HCT116 (cell line): ENCODE results near the gene RBP4. TPM values are rescaled to one million over a fixed set of nuclear protein-coding genes. Genes with fewer than 3 reads are reported as not detected.

ENCODE experiments used
- ATAC-seq: fragments of 200-7000 bp; cut with Tn5 transposase; 2 replicates; pipeline ENCODE4 v1.9.1; 2020; ENCODE audit warnings: mild to moderate bottlenecking, moderate library complexity
- BruUV-seq: library from RNA; stranded (reverse); fragments of 400-500 nt; replicated peaks from 2 replicates; lab custom pipeline; 2021; lab: Mats Ljungman, UMichigan
- CTCF ChIA-PET: fragments of 300-600 bp; sonication (Branson Sonifier 250); formaldehyde crosslinking; loops from one replicate; lab custom pipeline; 2021; ENCODE audit warnings: antibody characterized with exemption; lab: Charles Lee
- POLR2A ChIA-PET: fragments of 300-600, 350-600 bp; sonication (Branson Sonifier 250); formaldehyde crosslinking; loops from one replicate; lab custom pipeline; 2021; ENCODE audit warnings: antibody characterized with exemption; lab: Charles Lee
- RAD21 ChIA-PET, 2 experiments: fragments of 300-600 bp; sonication (Branson Sonifier 250); formaldehyde crosslinking; loops; one replicate each; lab custom pipeline; 2023; ENCODE audit warnings: low total read pairs in 2 of 2; ENCODE audit not compliant: uncharacterized antibody in 2 of 2, unreplicated experiment in 2 of 2, low non-redundant PET in 1 of 2; lab: Charles Lee
- DNase-seq: peaks from one replicate; pipeline ENCODE4 v3.0.0-alpha.2; 2010; ENCODE audit warnings: low read depth, low spot score
- H2AFZ ChIP-seq: fragments of 200-600 bp; shearing (Covaris generic), sonication (generic); 2 replicates; pipeline ENCODE4 v1.6.1; 2017; ENCODE audit warnings: low read depth, mixed run types, mixed read lengths, antibody characterized with exemption, low read length; ENCODE audit not compliant: poor library complexity, severe bottlenecking
- H3K27ac ChIP-seq: 2 replicates; pipeline ENCODE4 v1.5.1; 2012; ENCODE audit warnings: low read depth, low read length
- H3K27me3 ChIP-seq: fragments of 200-600 bp; sonication (generic); 2 replicates; pipeline ENCODE4 v1.6.1; 2016; ENCODE audit warnings: mixed run types, low read length, mixed read lengths; ENCODE audit not compliant: insufficient read depth
- H3K36me3 ChIP-seq, 2 experiments: fragments of 200-500 bp in 1 of 2; fragments of 200-600 bp in 1 of 2; sonication (Bioruptor generic) in 1 of 2; sonication (generic) in 1 of 2; 2 replicates each; pipeline versions ENCODE4 v1.5.1 to v1.6.1; 2014 to 2016; ENCODE audit warnings: low read length in 2 of 2, inconsistent platforms in 1 of 2, mixed read lengths in 1 of 2, mixed run types in 1 of 2; ENCODE audit not compliant: insufficient read depth in 2 of 2, control insufficient read depth in 1 of 2
- H3K4me1 ChIP-seq, 2 experiments: fragments of 200-600 bp in 1 of 2; sonication (generic) in 1 of 2; 2 replicates each; pipeline versions ENCODE4 v1.5.1 to v1.6.1; 2012 to 2017; ENCODE audit warnings: low read length in 2 of 2, inconsistent platforms in 1 of 2, mild to moderate bottlenecking in 1 of 2, mixed read lengths in 1 of 2, mixed run types in 1 of 2, moderate library complexity in 1 of 2; ENCODE audit not compliant: insufficient read depth in 2 of 2, control insufficient read depth in 1 of 2
- H3K4me2 ChIP-seq: fragments of 200-600 bp; sonication (generic); 2 replicates; pipeline ENCODE4 v1.6.1; 2017; ENCODE audit warnings: mixed run types, low read length, mixed read lengths
- H3K4me3 ChIP-seq, 2 experiments: fragments of 200-600 bp in 1 of 2; sonication (generic) in 1 of 2; replicated peaks in 1 of 2; 2 replicates each; pipeline ENCODE4 v1.5.1; 2011 to 2016; ENCODE audit warnings: low read length in 2 of 2, control low read depth in 1 of 2, low read depth in 1 of 2, mild to moderate bottlenecking in 1 of 2, mixed read lengths in 1 of 2, mixed run types in 1 of 2
- H3K79me2 ChIP-seq: fragments of 200-600 bp; sonication (generic); 2 replicates; pipeline ENCODE4 v1.6.1; 2017; ENCODE audit warnings: mild to moderate bottlenecking, mixed run types, low read length, moderate library complexity, mixed read lengths; ENCODE audit not compliant: insufficient read depth
- H3K9ac ChIP-seq: fragments of 200-600 bp; sonication (generic); 2 replicates; pipeline ENCODE4 v1.6.1; 2016; ENCODE audit warnings: low read length, mixed read lengths
- H3K9me2 ChIP-seq: fragments of 200-600 bp; sonication (generic), shearing (Covaris generic); 2 replicates; pipeline ENCODE4 v1.6.1; 2017; ENCODE audit warnings: mixed run types, mild to moderate bottlenecking, moderate library complexity; ENCODE audit not compliant: insufficient read depth
- H3K9me3 ChIP-seq, 2 experiments: fragments of 200-500 bp in 1 of 2; fragments of 200-600 bp in 1 of 2; sonication (Bioruptor generic) in 1 of 2; sonication (generic) in 1 of 2; 2 replicates each; pipeline ENCODE4 v1.6.1; 2014 to 2017; ENCODE audit warnings: low read length in 2 of 2, mixed read lengths in 2 of 2, inconsistent platforms in 1 of 2, low read depth in 1 of 2, mild to moderate bottlenecking in 1 of 2, mixed run types in 1 of 2, moderate library complexity in 1 of 2; ENCODE audit not compliant: control insufficient read depth in 1 of 2, insufficient read depth in 1 of 2
- H4K20me1 ChIP-seq: fragments of 200-600 bp; sonication (generic), shearing (Covaris generic); 2 replicates; pipeline ENCODE4 v1.6.1; 2017; ENCODE audit warnings: mixed run types, mild to moderate bottlenecking, moderate library complexity; ENCODE audit not compliant: insufficient read depth
- CBX3 ChIP-seq: IDR thresholded peaks from 2 replicates; pipeline ENCODE4 v1.6.1; 2012; ENCODE audit warnings: low read depth
- CEBPB ChIP-seq: IDR thresholded peaks from 2 replicates; pipeline ENCODE4 v1.6.1; 2012; ENCODE audit warnings: low read depth
- ELF1 ChIP-seq: IDR thresholded peaks from 2 replicates; pipeline ENCODE4 v1.6.1; 2012; ENCODE audit warnings: low read depth, borderline replicate concordance
- EZH2 ChIP-seq: fragments of 200-600 bp; sonication (generic); IDR thresholded peaks from 2 replicates; pipeline ENCODE4 v1.6.1; 2017; ENCODE audit warnings: antibody characterized with exemption, mixed run types
- EZH2phosphoT487 ChIP-seq: fragments of 200-600 bp; IDR thresholded peaks from 2 replicates; pipeline ENCODE4 v1.6.1; 2018; ENCODE audit warnings: antibody characterized with exemption, borderline replicate concordance
- FOSL1 ChIP-seq: IDR thresholded peaks from 2 replicates; pipeline ENCODE4 v1.6.1; 2012; ENCODE audit warnings: low read depth
- POLR2AphosphoS5 ChIP-seq: IDR thresholded peaks from 2 replicates; pipeline ENCODE4 v1.6.1; 2011; ENCODE audit warnings: mild to moderate bottlenecking, low read depth, low read length, moderate library complexity
- RAD21 ChIP-seq: IDR thresholded peaks from 2 replicates; pipeline ENCODE4 v1.6.1; 2012; ENCODE audit warnings: low read depth, mild to moderate bottlenecking
- SIN3A ChIP-seq: IDR thresholded peaks from 2 replicates; pipeline ENCODE4 v1.6.1; 2012; ENCODE audit warnings: low read depth
- SP1 ChIP-seq: IDR thresholded peaks from 2 replicates; pipeline ENCODE4 v1.6.1; 2012; ENCODE audit warnings: low read depth
- SRF ChIP-seq: IDR thresholded peaks from 2 replicates; pipeline ENCODE4 v1.6.1; 2012; ENCODE audit warnings: low read depth
- TCF7L2 ChIP-seq: IDR thresholded peaks from 2 replicates; pipeline ENCODE4 v1.7.0; 2011; ENCODE audit warnings: borderline replicate concordance, inconsistent platforms; ENCODE audit not compliant: insufficient read depth, insufficient read length; ENCODE audit errors: extremely low read depth
- ZFX ChIP-seq: fragments of 450-650 bp; IDR thresholded peaks from 2 replicates; pipeline ENCODE4 v1.6.1; 2017
- intact Hi-C: fragments of 100-400 bp; cut with micrococcal nuclease; formaldehyde crosslinking; loops from 2 replicates; pipeline ENCODE4 v1.10.0; 2022
- total RNA-seq: library from RNA; stranded (reverse); gene quantifications from one replicate; pipeline ENCODE4 v1.2.1, GENCODE V29; 2021; ENCODE audit not compliant: unreplicated experiment
- TF ChIP-seq, protein P1 (sequence below): IDR thresholded peaks from 2 replicates; pipeline ENCODE4 v1.6.1; 2012
- TF ChIP-seq, protein P2 (sequence below): IDR thresholded peaks from 2 replicates; pipeline ENCODE4 v1.6.1; 2012
- TF ChIP-seq, protein P3 (sequence below): IDR thresholded peaks from 2 replicates; pipeline ENCODE4 v1.6.1; 2011; ENCODE audit warnings: mild to moderate bottlenecking, low read length, moderate library complexity; ENCODE audit not compliant: insufficient replicate concordance; ENCODE audit errors: extremely low read depth
- TF ChIP-seq, protein P4 (sequence below), 3 experiments: fragments of 200-600 bp in 1 of 3; sonication (generic) in 1 of 3; IDR thresholded peaks in 2 of 3; conservative IDR thresholded peaks in 1 of 3; 2 replicates each; pipeline ENCODE4 v1.5.1; 2012 to 2017; ENCODE audit warnings: low read depth in 2 of 3, low read length in 2 of 3, antibody characterized with exemption in 1 of 3, borderline replicate concordance in 1 of 3, control low read depth in 1 of 3, mild to moderate bottlenecking in 1 of 3, mixed read lengths in 1 of 3, mixed run types in 1 of 3, moderate library complexity in 1 of 3; ENCODE audit not compliant: insufficient read depth in 1 of 3

Gene RBP4
- total RNA-seq, 1 experiment from 2014 or later = 2.4 TPM

DNA sequence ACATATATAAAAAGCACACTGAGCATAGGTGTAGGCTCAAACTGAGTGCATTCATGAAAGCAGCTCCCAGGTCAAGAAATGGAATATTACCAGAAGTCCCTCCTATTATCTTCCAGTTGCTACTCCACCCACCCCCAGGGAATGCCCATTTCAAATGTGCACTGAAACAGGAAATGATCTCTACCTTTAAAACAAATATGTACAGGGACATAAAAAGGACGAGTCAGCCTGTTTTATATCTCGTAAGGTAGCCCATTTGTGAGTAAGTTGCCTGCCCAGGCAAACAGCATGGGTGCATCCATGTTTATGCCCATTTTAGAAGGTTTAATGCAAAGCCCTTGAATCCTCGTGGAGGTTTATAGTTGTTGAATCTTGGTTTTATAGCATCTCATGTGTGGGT is 24.1 kb downstream of the RBP4 start:
- no peak for TF ChIP-seq POLR2AphosphoS5
- no peak for TF ChIP-seq SRF
- no peak for TF ChIP-seq TCF7L2
- TF ChIP-seq ELF1 = no peak
- no peak for TF ChIP-seq SP1
- TF ChIP-seq RAD21 = no peak
- TF ChIP-seq EZH2 = no peak
- TF ChIP-seq, protein P1, sequence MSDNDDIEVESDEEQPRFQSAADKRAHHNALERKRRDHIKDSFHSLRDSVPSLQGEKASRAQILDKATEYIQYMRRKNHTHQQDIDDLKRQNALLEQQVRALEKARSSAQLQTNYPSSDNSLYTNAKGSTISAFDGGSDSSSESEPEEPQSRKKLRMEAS = no peak
- TF ChIP-seq CBX3 = no peak
- TF ChIP-seq CEBPB = no peak
- TF ChIP-seq, protein P2, sequence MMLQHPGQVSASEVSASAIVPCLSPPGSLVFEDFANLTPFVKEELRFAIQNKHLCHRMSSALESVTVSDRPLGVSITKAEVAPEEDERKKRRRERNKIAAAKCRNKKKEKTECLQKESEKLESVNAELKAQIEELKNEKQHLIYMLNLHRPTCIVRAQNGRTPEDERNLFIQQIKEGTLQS = no peak
- no peak overlapping the region for H3K9ac ChIP-seq

DNA sequence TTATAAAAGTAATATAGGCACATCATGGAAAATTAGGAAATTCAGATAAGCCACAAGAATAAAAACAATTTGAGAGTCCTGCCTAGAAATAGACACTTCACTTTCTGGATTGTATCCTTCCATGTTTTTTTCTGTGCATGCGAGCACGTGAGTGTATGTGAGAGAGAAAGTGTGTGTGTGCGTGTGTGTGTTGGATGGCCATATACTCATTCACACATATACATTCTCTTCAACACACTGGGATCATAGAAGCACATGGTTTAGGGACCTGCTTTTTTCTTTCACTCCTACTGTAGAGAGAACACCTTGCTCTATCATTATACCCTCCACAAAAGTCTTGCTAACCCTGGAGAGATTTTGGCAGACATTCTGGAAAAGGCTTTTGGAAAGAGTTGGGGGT is 27.1 kb downstream of the RBP4 start:
- intact Hi-C loops = no loop called here
- Histone ChIP-seq H3K27ac (no peak overlapping the region), H3K4me2 (no peak overlapping the region), H4K20me1 (no peaks in the 10 kb centered on the region), H3K9me2 (no peaks in the 10 kb centered on the region), H3K27me3 (no peaks in the 10 kb centered on the region), H3K4me3 (no peak overlapping the region), H3K4me1 (peaks cover 4 to 14% of the 10 kb centered on the region in 2 experiments; a peak in 2 of 4 replicates), H3K79me2 (no peaks in the 10 kb centered on the region), H3K9me3 (no peaks in the 10 kb centered on the region), H3K36me3 (no peaks in the 10 kb centered on the region), H3K9ac (no peak overlapping the region), H2AFZ (no peak overlapping the region)
- ATAC-seq (no peak), DNase-seq (no peak)
- ChIA-PET RAD21 (no interaction called here), CTCF (no interaction called here), POLR2A (no interaction called here)
- BruUV-seq = no TSS peak
- TF ChIP-seq CEBPB (no peak), EZH2phosphoT487 (no peak), ZFX (no peak), TCF7L2 (no peak), SRF (no peak), EZH2 (no peak), FOSL1 (no peak), SIN3A (no peak)
- TF ChIP-seq, protein P3, sequence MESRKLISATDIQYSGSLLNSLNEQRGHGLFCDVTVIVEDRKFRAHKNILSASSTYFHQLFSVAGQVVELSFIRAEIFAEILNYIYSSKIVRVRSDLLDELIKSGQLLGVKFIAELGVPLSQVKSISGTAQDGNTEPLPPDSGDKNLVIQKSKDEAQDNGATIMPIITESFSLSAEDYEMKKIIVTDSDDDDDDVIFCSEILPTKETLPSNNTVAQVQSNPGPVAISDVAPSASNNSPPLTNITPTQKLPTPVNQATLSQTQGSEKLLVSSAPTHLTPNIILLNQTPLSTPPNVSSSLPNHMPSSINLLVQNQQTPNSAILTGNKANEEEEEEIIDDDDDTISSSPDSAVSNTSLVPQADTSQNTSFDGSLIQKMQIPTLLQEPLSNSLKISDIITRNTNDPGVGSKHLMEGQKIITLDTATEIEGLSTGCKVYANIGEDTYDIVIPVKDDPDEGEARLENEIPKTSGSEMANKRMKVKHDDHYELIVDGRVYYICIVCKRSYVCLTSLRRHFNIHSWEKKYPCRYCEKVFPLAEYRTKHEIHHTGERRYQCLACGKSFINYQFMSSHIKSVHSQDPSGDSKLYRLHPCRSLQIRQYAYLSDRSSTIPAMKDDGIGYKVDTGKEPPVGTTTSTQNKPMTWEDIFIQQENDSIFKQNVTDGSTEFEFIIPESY = no peak
- TF ChIP-seq, protein P4, sequence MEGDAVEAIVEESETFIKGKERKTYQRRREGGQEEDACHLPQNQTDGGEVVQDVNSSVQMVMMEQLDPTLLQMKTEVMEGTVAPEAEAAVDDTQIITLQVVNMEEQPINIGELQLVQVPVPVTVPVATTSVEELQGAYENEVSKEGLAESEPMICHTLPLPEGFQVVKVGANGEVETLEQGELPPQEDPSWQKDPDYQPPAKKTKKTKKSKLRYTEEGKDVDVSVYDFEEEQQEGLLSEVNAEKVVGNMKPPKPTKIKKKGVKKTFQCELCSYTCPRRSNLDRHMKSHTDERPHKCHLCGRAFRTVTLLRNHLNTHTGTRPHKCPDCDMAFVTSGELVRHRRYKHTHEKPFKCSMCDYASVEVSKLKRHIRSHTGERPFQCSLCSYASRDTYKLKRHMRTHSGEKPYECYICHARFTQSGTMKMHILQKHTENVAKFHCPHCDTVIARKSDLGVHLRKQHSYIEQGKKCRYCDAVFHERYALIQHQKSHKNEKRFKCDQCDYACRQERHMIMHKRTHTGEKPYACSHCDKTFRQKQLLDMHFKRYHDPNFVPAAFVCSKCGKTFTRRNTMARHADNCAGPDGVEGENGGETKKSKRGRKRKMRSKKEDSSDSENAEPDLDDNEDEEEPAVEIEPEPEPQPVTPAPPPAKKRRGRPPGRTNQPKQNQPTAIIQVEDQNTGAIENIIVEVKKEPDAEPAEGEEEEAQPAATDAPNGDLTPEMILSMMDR (IDR thresholded peaks at IDR 0.05 in 2 of 3, conservative IDR thresholded peaks at IDR 0.05 in 1 of 3; ENCODE audit: borderline replicate concordance in 1 of 3, insufficient read depth in 1 of 3, low read depth in 2 of 3, low read length in 2 of 3) = no peak
- TF ChIP-seq, protein P2 = no peak

More for the DNA sequence above, 24.1 kb downstream of the RBP4 start:
- H3K9me3 ChIP-seq = peaks cover 0 to 4% of the 10 kb centered on the region in 2 experiments; a peak in 1 of 4 replicates
- H3K79me2 ChIP-seq = no peaks in the 10 kb centered on the region
- DNase-seq (no peak), ATAC-seq (no peak)
- no peak overlapping the region for H3K27ac ChIP-seq
- H3K9me2 ChIP-seq = no peaks in the 10 kb centered on the region
- BruUV-seq = no TSS peak
- no peaks in the 10 kb centered on the region for H4K20me1 ChIP-seq
- H3K27me3 ChIP-seq = no peaks in the 10 kb centered on the region
- CTCF ChIA-PET = no interaction called here
- POLR2A ChIA-PET = no interaction called here
- intact Hi-C loops = no loop called here
- RAD21 ChIA-PET = no interaction called here
- H3K36me3 ChIP-seq = no peaks in the 10 kb centered on the region
- H3K4me2 ChIP-seq = no peak overlapping the region
- H3K4me1 ChIP-seq = peaks cover 6 to 22% of the 10 kb centered on the region in 2 experiments; a peak in 2 of 4 replicates
- H2AFZ ChIP-seq = no peak overlapping the region
- H3K4me3 ChIP-seq = no peak overlapping the region
